Measurements from ENCODE around the gene ZNF444. TPM values are rescaled to one million over a fixed set of nuclear protein-coding genes. Genes with fewer than 3 reads are reported as not detected.

The ZNF444 gene
- total and polyA plus RNA-seq, 2 of the 8 experiments (the other 6 are each of a cell fraction or from before 2014, with no cell fraction given), result 49.5 to 54.5 TPM

- Histone ChIP-seq H3K4ac (replicated peaks; ENCODE audit: insufficient read length, low read depth, low read length) (no peak overlapping the region), H3K79me2 (ENCODE audit: control insufficient read depth in 1 of 2, insufficient read depth in 2 of 2, low read length in 2 of 2) (no peaks in the 10 kb centered on the region), H4K91ac (replicated peaks; ENCODE audit: insufficient read length, low read length) (no peak overlapping the region), H3K23me2 (ENCODE audit: low read depth, low read length) (no peaks in the 10 kb centered on the region; the same call in 1 of the 2 replicates), H3K4me3 (ENCODE audit: extremely low read depth in 1 of 4, insufficient read depth in 2 of 4, low read depth in 3 of 4, low read length in 4 of 4) (no peak overlapping the region), H3K23ac (ENCODE audit: insufficient read length) (no peak overlapping the region), H4K5ac (ENCODE audit: insufficient read length, low read depth, low read length) (no peak overlapping the region), H3K27ac (ENCODE audit: low read depth, low read length) (no peak overlapping the region), H2BK120ac (replicated peaks; ENCODE audit: low read depth, low read length) (no peak overlapping the region), H3K14ac (ENCODE audit: insufficient read length) (no peak overlapping the region), H4K20me1 (replicated peaks in 1 of 2; ENCODE audit: control insufficient read depth in 1 of 2, insufficient read depth in 2 of 2, low read length in 2 of 2) (no peaks in the 10 kb centered on the region), H2BK15ac (ENCODE audit: low read length) (no peak overlapping the region), H3K18ac (ENCODE audit: extremely low read depth, low read length) (no peak overlapping the region), H3K9me3 (ENCODE audit: insufficient read depth in 2 of 2, low read depth in 1 of 2, low read length in 1 of 2) (no peaks in the 10 kb centered on the region), H3K79me1 (ENCODE audit: low read depth, low read length) (no peaks in the 10 kb centered on the region), H4K8ac (ENCODE audit: extremely low read depth, insufficient read depth, low read length) (no peak overlapping the region), H2BK12ac (ENCODE audit: low read depth, low read length) (no peak overlapping the region), H3K36me3 (ENCODE audit: control insufficient read depth in 2 of 4, insufficient read depth in 4 of 4, low read length in 3 of 4) (no peaks in the 10 kb centered on the region), H2AFZ (ENCODE audit: low read length) (no peak overlapping the region), H3K4me1 (replicated peaks in 1 of 4; ENCODE audit: control insufficient read depth in 3 of 4, insufficient read depth in 4 of 4, low read length in 3 of 4) (peaks cover 3 to 8% (median 5%) of the 10 kb centered on the region in 4 experiments), H2BK5ac (ENCODE audit: low read depth, low read length) (no peak overlapping the region), H2BK20ac (ENCODE audit: low read length) (no peak overlapping the region), H3K4me2 (ENCODE audit: insufficient read depth in 1 of 2, low read depth in 2 of 2, low read length in 2 of 2) (no peak overlapping the region), H3K27me3 (replicated peaks in 1 of 4; ENCODE audit: control insufficient read depth in 3 of 4, extremely low read depth in 1 of 4, insufficient read depth in 3 of 4, low read length in 3 of 4) (no peaks in the 10 kb centered on the region), H2AK5ac (ENCODE audit: low read depth, low read length) (no peak overlapping the region), H3K9ac (replicated peaks in 1 of 4; ENCODE audit: extremely low read depth in 1 of 4, low read depth in 3 of 4, low read length in 3 of 4) (no peak overlapping the region), H3K56ac (replicated peaks; ENCODE audit: insufficient read length, low read depth, low read length) (no peak overlapping the region)
- DNase-seq (ENCODE audit: low read depth in 1 of 2, low spot score in 2 of 2), result no peak
- POLR2A ChIA-PET (ENCODE audit: partially characterized antibody), result interaction anchor here (0.6 to 1.1 kb wide), 4 partner anchors 9 to 634 kb away, joined by 3 read pairs; no protein-coding TSS in a partner anchor
- FAIRE-seq, result no peak
- CTCF ChIA-PET (ENCODE audit: partially characterized antibody), result interaction anchor here (0.9 to 1.6 kb wide), 3 partner anchors 50 to 90 kb away, joined by 3 to 8 read pairs (median 3); no protein-coding TSS in a partner anchor
- 96% methylated on average over 6 of the region's 8 CpGs; no CpG with 5 or more reads in 1 of the 2 experiments for WGBS, 2 experiments (ENCODE audit: extremely low coverage in 1 of 2, insufficient coverage in 1 of 2, insufficient read length in 1 of 2, insufficient replicate concordance in 2 of 2, low coverage in 1 of 2, low lambda C conversion rate in 2 of 2, missing lambda C conversion rate in 1 of 2)
- TF ChIP-seq CREB1 (IDR thresholded peaks at IDR 0.05), result no peak
- no peak for TF ChIP-seq USF2 (IDR thresholded peaks at IDR 0.05; ENCODE audit: low read length)
- TF ChIP-seq SIX5 (IDR thresholded peaks at IDR 0.05; ENCODE audit: low read depth, low read length), result no peak
- no peak for TF ChIP-seq EGR1 (IDR thresholded peaks at IDR 0.05; ENCODE audit: borderline replicate concordance, low read depth, low read length)
- TF ChIP-seq SP2 (IDR thresholded peaks at IDR 0.05; ENCODE audit: low read length), result no peak
- no peak for TF ChIP-seq CHD1 (IDR thresholded peaks at IDR 0.05; ENCODE audit: low read depth, low read length)
- TF ChIP-seq BCL11A (IDR thresholded peaks at IDR 0.05; ENCODE audit: low read depth in 2 of 2, low read length in 2 of 2), result no peak
- TF ChIP-seq E2F6 (IDR thresholded peaks at IDR 0.05), result no peak
- no peak for TF ChIP-seq RAD21 (IDR thresholded peaks at IDR 0.05 in 1 of 2, conservative IDR thresholded peaks at IDR 0.05 in 1 of 2; ENCODE audit: low read depth in 2 of 2, low read length in 2 of 2)
- no peak for TF ChIP-seq RXRA (IDR thresholded peaks at IDR 0.05; ENCODE audit: insufficient read depth, low read depth, low read length)
- no peak for TF ChIP-seq HDAC6 (IDR thresholded peaks at IDR 0.05; ENCODE audit: low read depth, low read length)
- TF ChIP-seq EP300 (IDR thresholded peaks at IDR 0.05; ENCODE audit: borderline replicate concordance in 1 of 2, low read depth in 2 of 2, low read length in 2 of 2), result no peak
- no peak for TF ChIP-seq KDM5A (IDR thresholded peaks at IDR 0.05; ENCODE audit: low read length)
Measured at GRCh38 chr19:56131651-56132050, 9.4 kb upstream of the ZNF444 start.

Measured in H1 (cell line).